HepG2 (cell line): Measurements from ENCODE around the gene SKI. TPM values are rescaled to one million over a fixed set of nuclear protein-coding genes. Genes with fewer than 3 reads are reported as not detected.

Experiments used
- ATAC-seq: fragments of 200-7000 bp; cut with Tn5 transposase; 3 replicates; pipeline ENCODE4 v1.9.1; 2020; ENCODE audit warnings: mild to moderate bottlenecking, moderate library complexity
- BruUV-seq: library from RNA; stranded (reverse); fragments of 400-500 nt; replicated peaks from 2 replicates; lab custom pipeline; 2021; lab: Mats Ljungman, UMichigan
- CTCF ChIA-PET: fragments of 300-600 bp; formaldehyde crosslinking; extraction: SDS; loops from one replicate; lab custom pipeline; 2021; ENCODE audit warnings: low total read pairs, inconsistent platforms, low intra/inter-chr PET ratio; lab: Yijun Ruan, JAX
- POLR2A ChIA-PET: fragments of 350-600 bp; sonication (Branson Sonifier 250); formaldehyde crosslinking; loops from one replicate; lab custom pipeline; 2020; ENCODE audit warnings: antibody characterized with exemption, inconsistent platforms; lab: Yijun Ruan, JAX
- DNase-seq: peaks from one replicate; pipeline ENCODE4 v3.0.0-alpha.2; 2015; ENCODE audit warnings: low spot score
- FAIRE-seq: peaks from 3 replicates; lab custom pipeline; 2011; peaks lifted over from hg19 to GRCh38; lab: Jason Lieb, UNC
- H2AFZ ChIP-seq: one replicate; pipeline ENCODE4 v1.6.1; 2011; ENCODE audit warnings: low read length, inconsistent platforms
- H3K27ac ChIP-seq: fragments of 300-600 bp; 3 replicates; pipeline ENCODE4 v1.8.0; 2011; ENCODE audit warnings: mixed run types, mild to moderate bottlenecking, mixed read lengths, low read length, inconsistent platforms; ENCODE audit not compliant: insufficient read depth; ENCODE audit errors: extremely low read length
- H3K27me3 ChIP-seq, 2 experiments: fragments of 200-600 bp in 1 of 2; 2 replicates in 1 of 2; 3 replicates in 1 of 2; pipeline versions ENCODE4 v1.6.0 to v1.8.0; 2011; ENCODE audit warnings: low read length in 2 of 2, mild to moderate bottlenecking in 2 of 2, moderate library complexity in 2 of 2, inconsistent platforms in 1 of 2; ENCODE audit not compliant: insufficient read depth in 2 of 2, control insufficient read depth in 1 of 2
- H3K36me3 ChIP-seq, 2 experiments: fragments of 200-600 bp in 1 of 2; replicated peaks in 1 of 2; 2 replicates in 1 of 2; 3 replicates in 1 of 2; pipeline versions ENCODE4 v1.5.1 to v1.8.0; 2011; ENCODE audit warnings: low read length in 2 of 2, inconsistent platforms in 1 of 2; ENCODE audit not compliant: insufficient read depth in 2 of 2, control insufficient read depth in 1 of 2
- H3K4me1 ChIP-seq: 2 replicates; pipeline ENCODE4 v1.5.1; 2012; ENCODE audit warnings: low read length, inconsistent platforms; ENCODE audit not compliant: insufficient read depth
- H3K4me2 ChIP-seq: 2 replicates; pipeline ENCODE4 v1.6.0; 2011; ENCODE audit warnings: low read depth, low read length, inconsistent platforms
- H3K4me3 ChIP-seq, 3 experiments: fragments of 200-600 bp in 1 of 3; sonication (generic), shearing (Covaris generic) in 1 of 3; replicated peaks in 1 of 3; 2 replicates each; pipeline ENCODE4 v1.5.1; 2011 to 2016; ENCODE audit warnings: low read length in 3 of 3, inconsistent platforms in 2 of 3, low read depth in 2 of 3, mild to moderate bottlenecking in 2 of 3, control low read depth in 1 of 3, mixed read lengths in 1 of 3; ENCODE audit not compliant: insufficient read depth in 1 of 3
- H3K79me2 ChIP-seq: one replicate; pipeline ENCODE4 v1.6.1; 2011; ENCODE audit warnings: low read length, inconsistent platforms; ENCODE audit not compliant: insufficient read depth
- H3K9ac ChIP-seq: 2 replicates; pipeline ENCODE4 v1.6.0; 2011; ENCODE audit warnings: mild to moderate bottlenecking, low read depth, low read length, inconsistent platforms; ENCODE audit not compliant: insufficient read depth
- H3K9me3 ChIP-seq: 2 replicates; pipeline ENCODE4 v1.5.1; 2012; ENCODE audit warnings: mild to moderate bottlenecking, low read length
- H4K20me1 ChIP-seq: 2 replicates; pipeline ENCODE4 v1.6.0; 2011; ENCODE audit warnings: inconsistent platforms, mild to moderate bottlenecking, low read length, moderate library complexity; ENCODE audit not compliant: insufficient read depth
- ATF7-NPFF ChIP-seq: sonication (generic); formaldehyde crosslinking; IDR thresholded peaks from 2 replicates; pipeline ENCODE4 v1.8.1; 2023; ENCODE audit warnings: mild to moderate bottlenecking, low read depth, missing genetic modification reagents, moderate library complexity
- EP300 ChIP-seq, 3 experiments: sonication (generic) in 1 of 3; formaldehyde crosslinking in 1 of 3; IDR thresholded peaks; 2 replicates each; pipeline versions ENCODE4 v1.5.1 to v1.6.1; 2011 to 2020; ENCODE audit warnings: low read depth in 2 of 3, low read length in 2 of 3, borderline replicate concordance in 1 of 3, improper control_type of control experiment in 1 of 3, mild to moderate bottlenecking in 1 of 3, missing genetic modification reagents in 1 of 3, moderate library complexity in 1 of 3
- ETV6 ChIP-seq: sonication (generic); formaldehyde crosslinking; conservative IDR thresholded peaks from 2 replicates; pipeline ENCODE4 v1.4.0; 2020; ENCODE audit warnings: missing genetic modification reagents
- MAFK ChIP-seq, 2 experiments: IDR thresholded peaks in 1 of 2; conservative IDR thresholded peaks in 1 of 2; 2 replicates each; pipeline ENCODE4 v1.6.1; 2011; ENCODE audit warnings: improper control_type of control experiment in 2 of 2, low read length in 2 of 2
- SATB2 ChIP-seq: sonication (generic); formaldehyde crosslinking; IDR thresholded peaks from 2 replicates; pipeline ENCODE4 v1.5.0; 2020; ENCODE audit warnings: missing genetic modification reagents
- SRF ChIP-seq: IDR thresholded peaks from 2 replicates; pipeline ENCODE4 v1.6.1; 2011; ENCODE audit warnings: mild to moderate bottlenecking, low read depth, low read length, moderate library complexity
- ZFP36 ChIP-seq: fragments of 150-350 bp; IDR thresholded peaks from 2 replicates; pipeline ENCODE4 v1.6.1; 2018; ENCODE audit warnings: borderline replicate concordance, low read length, low read depth; ENCODE audit not compliant: partially characterized antibody
- ZNF552 ChIP-seq: sonication (generic); formaldehyde crosslinking; IDR thresholded peaks from 2 replicates; pipeline ENCODE4 v1.9.0; 2022; ENCODE audit warnings: missing genetic modification reagents, mild to moderate bottlenecking, borderline replicate concordance
- ZNF660 ChIP-seq: sonication (generic); formaldehyde crosslinking; IDR thresholded peaks from 2 replicates; pipeline ENCODE4 v1.5.1; 2020; ENCODE audit warnings: mild to moderate bottlenecking, low read depth, missing genetic modification reagents, borderline replicate concordance
- WGBS: methylation state at CpG from one replicate; pipeline ENCODE4 v1.1.6; 2017; ENCODE audit warnings: low lambda C conversion rate; 5-methylcytosine and 5-hydroxymethylcytosine counted together
- in situ Hi-C: cut with HindIII; loops from 2 replicates; pipeline ENCODE4 v1.10.0; 2017; ENCODE audit warnings: low pct_unique_long_range_greater_than_20kb; ENCODE audit not compliant: extremely low pct_ligation_motif_present
- intact Hi-C: fragments of 100-400 bp; cut with micrococcal nuclease; formaldehyde crosslinking; loops from one replicate; pipeline ENCODE4 v1.10.0; 2022; ENCODE audit not compliant: unreplicated experiment
- polyA plus RNA-seq, 8 experiments: library from polyadenylated mRNA; depleted of rRNA in 3 of 8; stranded (reverse) in 7 of 8; unstranded in 1 of 8; fragments of >200 nt; fragmentation: Illumina TruSeq in 4 of 8; extraction: Trizol in 4 of 8; gene quantifications; 2 replicates each; pipeline versions ENCODE4 v1.2.1 to v1.2.3, GENCODE V29; 2011 to 2016; ENCODE audit warnings: low read depth in 4 of 8, missing spikeins in 1 of 8, mixed read lengths in 1 of 8; ENCODE audit not compliant: insufficient read depth in 1 of 8
- total RNA-seq, 5 experiments: library from RNA; depleted of rRNA; stranded (reverse); fragments of >200 nt; fragmentation: Illumina TruSeq; extraction: Trizol; gene quantifications; 2 replicates each; pipeline ENCODE4 v1.2.3, GENCODE V29; 2016; ENCODE audit warnings: low read depth in 1 of 5
- TF ChIP-seq, protein P1 (sequence below): sonication (generic); formaldehyde crosslinking; IDR thresholded peaks from 2 replicates; pipeline ENCODE4 v1.5.1; 2020; ENCODE audit warnings: missing genetic modification reagents, mild to moderate bottlenecking, borderline replicate concordance
- TF ChIP-seq, protein P2 (sequence below): sonication (generic); formaldehyde crosslinking; IDR thresholded peaks from 2 replicates; pipeline ENCODE4 v1.4.0; 2020; ENCODE audit warnings: mild to moderate bottlenecking, missing genetic modification reagents
- TF ChIP-seq, protein P3 (sequence below): sonication (generic); formaldehyde crosslinking; IDR thresholded peaks from 2 replicates; pipeline ENCODE4 v1.5.0; 2020; ENCODE audit warnings: missing genetic modification reagents
- TF ChIP-seq, protein P4 (sequence below): sonication (generic); formaldehyde crosslinking; IDR thresholded peaks from 2 replicates; pipeline ENCODE4 v1.4.0; 2020; ENCODE audit warnings: missing genetic modification reagents, borderline replicate concordance

The SKI gene
- total and polyA plus RNA-seq, 2 of the 13 experiments (the other 11 are each of a cell fraction or from before 2014, with no cell fraction given) = 4.7 to 6.9 TPM

DNA sequence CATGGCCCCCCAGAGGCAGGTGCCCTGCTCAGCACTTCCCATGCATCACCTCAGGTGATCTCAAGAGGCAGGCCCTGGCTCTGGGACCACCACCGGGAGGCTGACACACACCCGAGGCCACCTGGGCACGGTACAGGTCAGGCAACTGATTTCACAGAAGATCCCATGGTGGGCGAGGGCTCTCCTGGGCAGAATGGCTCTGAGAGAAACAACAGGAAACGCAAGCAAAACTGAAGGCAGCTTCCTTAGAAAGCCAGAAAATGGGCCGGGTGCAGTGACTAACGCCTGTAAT is 11.4 kb upstream of the SKI start:
- intact Hi-C loops = no loop called here
- no peak overlapping the region for H3K27ac ChIP-seq
- in situ Hi-C loops = no loop called here
- peaks cover 2 to 15% of the 10 kb centered on the region in 2 experiments; a peak in 3 of 5 replicates for H3K27me3 ChIP-seq
- no peak for ATAC-seq
- H4K20me1 ChIP-seq = no peaks in the 10 kb centered on the region
- H2AFZ ChIP-seq = no peak overlapping the region
- no peaks in the 10 kb centered on the region for H3K79me2 ChIP-seq
- no peak overlapping the region for H3K9ac ChIP-seq
- peaks cover 79% of the 10 kb centered on the region for H3K4me1 ChIP-seq
- no peak overlapping the region for H3K4me3 ChIP-seq
- no peaks in the 10 kb centered on the region for H3K9me3 ChIP-seq
- no TSS peak for BruUV-seq
- no peak for FAIRE-seq
- no peak overlapping the region for H3K4me2 ChIP-seq
- 26% methylated on average over 6 of the region's 7 CpGs for WGBS
- POLR2A ChIA-PET = interaction anchor here (1.9 kb wide), 1 partner anchor 10 kb away, joined by 6 read pairs; no protein-coding TSS in a partner anchor
- DNase-seq = no peak
- CTCF ChIA-PET = no interaction called here
- no peaks in the 10 kb centered on the region for H3K36me3 ChIP-seq
- TF ChIP-seq ZNF660 (no peak), SATB2 (no peak), SRF (no peak), ZNF552 (CRISPR knock-in tag) (no peak), EP300 (IDR thresholded peaks at IDR 0.05; ENCODE audit: low read depth in 2 of 2, low read length in 2 of 2) (no peak), EP300 (CRISPR knock-in tag; IDR thresholded peaks at IDR 0.05; ENCODE audit: borderline replicate concordance) (no peak), ATF7-NPFF (CRISPR knock-in tag) (no peak), MAFK (conservative IDR thresholded peaks at IDR 0.05 in 1 of 2, IDR thresholded peaks at IDR 0.05 in 1 of 2; ENCODE audit: low read length in 2 of 2) (no peak), ZFP36 (no peak), ETV6 (CRISPR knock-in tag) (no peak)
- TF ChIP-seq, protein P1, sequence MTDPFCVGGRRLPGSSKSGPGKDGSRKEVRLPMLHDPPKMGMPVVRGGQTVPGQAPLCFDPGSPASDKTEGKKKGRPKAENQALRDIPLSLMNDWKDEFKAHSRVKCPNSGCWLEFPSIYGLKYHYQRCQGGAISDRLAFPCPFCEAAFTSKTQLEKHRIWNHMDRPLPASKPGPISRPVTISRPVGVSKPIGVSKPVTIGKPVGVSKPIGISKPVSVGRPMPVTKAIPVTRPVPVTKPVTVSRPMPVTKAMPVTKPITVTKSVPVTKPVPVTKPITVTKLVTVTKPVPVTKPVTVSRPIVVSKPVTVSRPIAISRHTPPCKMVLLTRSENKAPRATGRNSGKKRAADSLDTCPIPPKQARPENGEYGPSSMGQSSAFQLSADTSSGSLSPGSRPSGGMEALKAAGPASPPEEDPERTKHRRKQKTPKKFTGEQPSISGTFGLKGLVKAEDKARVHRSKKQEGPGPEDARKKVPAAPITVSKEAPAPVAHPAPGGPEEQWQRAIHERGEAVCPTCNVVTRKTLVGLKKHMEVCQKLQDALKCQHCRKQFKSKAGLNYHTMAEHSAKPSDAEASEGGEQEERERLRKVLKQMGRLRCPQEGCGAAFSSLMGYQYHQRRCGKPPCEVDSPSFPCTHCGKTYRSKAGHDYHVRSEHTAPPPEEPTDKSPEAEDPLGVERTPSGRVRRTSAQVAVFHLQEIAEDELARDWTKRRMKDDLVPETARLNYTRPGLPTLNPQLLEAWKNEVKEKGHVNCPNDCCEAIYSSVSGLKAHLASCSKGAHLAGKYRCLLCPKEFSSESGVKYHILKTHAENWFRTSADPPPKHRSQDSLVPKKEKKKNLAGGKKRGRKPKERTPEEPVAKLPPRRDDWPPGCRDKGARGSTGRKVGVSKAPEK (CRISPR knock-in tag) = no peak
- TF ChIP-seq, protein P2, sequence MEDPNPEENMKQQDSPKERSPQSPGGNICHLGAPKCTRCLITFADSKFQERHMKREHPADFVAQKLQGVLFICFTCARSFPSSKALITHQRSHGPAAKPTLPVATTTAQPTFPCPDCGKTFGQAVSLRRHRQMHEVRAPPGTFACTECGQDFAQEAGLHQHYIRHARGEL (CRISPR knock-in tag) = no peak
- TF ChIP-seq, protein P3, sequence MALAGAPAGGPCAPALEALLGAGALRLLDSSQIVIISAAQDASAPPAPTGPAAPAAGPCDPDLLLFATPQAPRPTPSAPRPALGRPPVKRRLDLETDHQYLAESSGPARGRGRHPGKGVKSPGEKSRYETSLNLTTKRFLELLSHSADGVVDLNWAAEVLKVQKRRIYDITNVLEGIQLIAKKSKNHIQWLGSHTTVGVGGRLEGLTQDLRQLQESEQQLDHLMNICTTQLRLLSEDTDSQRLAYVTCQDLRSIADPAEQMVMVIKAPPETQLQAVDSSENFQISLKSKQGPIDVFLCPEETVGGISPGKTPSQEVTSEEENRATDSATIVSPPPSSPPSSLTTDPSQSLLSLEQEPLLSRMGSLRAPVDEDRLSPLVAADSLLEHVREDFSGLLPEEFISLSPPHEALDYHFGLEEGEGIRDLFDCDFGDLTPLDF = no peak
- TF ChIP-seq, protein P4, sequence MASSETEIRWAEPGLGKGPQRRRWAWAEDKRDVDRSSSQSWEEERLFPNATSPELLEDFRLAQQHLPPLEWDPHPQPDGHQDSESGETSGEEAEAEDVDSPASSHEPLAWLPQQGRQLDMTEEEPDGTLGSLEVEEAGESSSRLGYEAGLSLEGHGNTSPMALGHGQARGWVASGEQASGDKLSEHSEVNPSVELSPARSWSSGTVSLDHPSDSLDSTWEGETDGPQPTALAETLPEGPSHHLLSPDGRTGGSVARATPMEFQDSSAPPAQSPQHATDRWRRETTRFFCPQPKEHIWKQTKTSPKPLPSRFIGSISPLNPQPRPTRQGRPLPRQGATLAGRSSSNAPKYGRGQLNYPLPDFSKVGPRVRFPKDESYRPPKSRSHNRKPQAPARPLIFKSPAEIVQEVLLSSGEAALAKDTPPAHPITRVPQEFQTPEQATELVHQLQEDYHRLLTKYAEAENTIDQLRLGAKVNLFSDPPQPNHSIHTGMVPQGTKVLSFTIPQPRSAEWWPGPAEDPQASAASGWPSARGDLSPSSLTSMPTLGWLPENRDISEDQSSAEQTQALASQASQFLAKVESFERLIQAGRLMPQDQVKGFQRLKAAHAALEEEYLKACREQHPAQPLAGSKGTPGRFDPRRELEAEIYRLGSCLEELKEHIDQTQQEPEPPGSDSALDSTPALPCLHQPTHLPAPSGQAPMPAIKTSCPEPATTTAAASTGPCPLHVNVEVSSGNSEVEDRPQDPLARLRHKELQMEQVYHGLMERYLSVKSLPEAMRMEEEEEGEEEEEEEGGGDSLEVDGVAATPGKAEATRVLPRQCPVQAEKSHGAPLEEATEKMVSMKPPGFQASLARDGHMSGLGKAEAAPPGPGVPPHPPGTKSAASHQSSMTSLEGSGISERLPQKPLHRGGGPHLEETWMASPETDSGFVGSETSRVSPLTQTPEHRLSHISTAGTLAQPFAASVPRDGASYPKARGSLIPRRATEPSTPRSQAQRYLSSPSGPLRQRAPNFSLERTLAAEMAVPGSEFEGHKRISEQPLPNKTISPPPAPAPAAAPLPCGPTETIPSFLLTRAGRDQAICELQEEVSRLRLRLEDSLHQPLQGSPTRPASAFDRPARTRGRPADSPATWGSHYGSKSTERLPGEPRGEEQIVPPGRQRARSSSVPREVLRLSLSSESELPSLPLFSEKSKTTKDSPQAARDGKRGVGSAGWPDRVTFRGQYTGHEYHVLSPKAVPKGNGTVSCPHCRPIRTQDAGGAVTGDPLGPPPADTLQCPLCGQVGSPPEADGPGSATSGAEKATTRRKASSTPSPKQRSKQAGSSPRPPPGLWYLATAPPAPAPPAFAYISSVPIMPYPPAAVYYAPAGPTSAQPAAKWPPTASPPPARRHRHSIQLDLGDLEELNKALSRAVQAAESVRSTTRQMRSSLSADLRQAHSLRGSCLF = no peak
